CD1c-positive myeloid dendritic cell (primary cell): ENCODE results near the gene THBS3.
"Not testable (repeated sequence)": the region's sequence is repeated elsewhere in the genome, so short reads cannot be mapped to it uniquely, and the experiment has no call there.

Experiments
- DNase-seq: peaks from one replicate; pipeline ENCODE4 v3.0.0-alpha.2; 2016; ENCODE audit errors: extremely low spot score

Gene THBS3

DNA sequence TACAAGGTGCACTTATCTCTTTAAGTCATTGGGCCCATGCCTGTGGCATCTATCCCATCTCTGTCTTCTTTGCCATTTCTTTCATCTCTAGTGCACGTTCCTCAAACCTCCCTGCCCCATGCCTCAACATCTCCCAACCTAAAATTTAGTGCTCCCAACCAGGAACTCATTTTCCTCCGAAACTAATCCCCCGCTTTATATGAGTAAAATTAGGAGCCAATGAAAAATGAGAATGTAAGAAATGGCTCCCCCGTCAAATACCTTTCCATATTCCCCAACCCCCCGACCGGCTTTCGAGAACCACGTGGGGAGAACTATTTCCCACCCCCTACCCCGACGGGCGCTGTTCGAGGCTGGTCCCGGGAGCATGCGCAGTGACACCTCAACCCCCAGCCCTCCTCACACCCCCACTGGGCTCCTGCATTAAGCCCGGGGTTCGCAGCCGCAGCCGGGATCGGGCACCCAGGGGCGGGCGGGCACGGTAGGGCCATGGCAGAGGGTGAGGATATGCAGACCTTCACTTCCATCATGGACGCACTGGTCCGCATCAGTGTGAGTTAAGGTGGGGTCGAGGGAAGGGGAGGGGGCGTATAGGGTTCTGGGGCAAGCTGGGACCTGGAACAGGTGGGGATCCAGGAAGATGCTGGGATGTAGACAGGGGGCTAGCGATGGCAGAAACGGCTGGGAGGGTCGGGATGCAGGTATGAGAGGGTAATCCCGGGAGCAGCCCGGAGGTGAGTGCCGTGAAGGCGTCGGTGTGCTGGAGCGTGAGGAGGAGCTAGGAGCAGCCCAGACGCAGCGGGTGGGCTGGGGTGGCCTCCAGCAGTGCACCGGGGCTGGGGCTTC lies 34.0 kb downstream of the THBS3 start, which contains the start of gene TRIM46:
Gene TRIM46, plus strand, starts transcription at position 372 of the 846 bp plus-strand sequence. Its CDS starts 118 bp downstream, at position 490.
- peak; percentile 24 for DNase-seq

DNA sequence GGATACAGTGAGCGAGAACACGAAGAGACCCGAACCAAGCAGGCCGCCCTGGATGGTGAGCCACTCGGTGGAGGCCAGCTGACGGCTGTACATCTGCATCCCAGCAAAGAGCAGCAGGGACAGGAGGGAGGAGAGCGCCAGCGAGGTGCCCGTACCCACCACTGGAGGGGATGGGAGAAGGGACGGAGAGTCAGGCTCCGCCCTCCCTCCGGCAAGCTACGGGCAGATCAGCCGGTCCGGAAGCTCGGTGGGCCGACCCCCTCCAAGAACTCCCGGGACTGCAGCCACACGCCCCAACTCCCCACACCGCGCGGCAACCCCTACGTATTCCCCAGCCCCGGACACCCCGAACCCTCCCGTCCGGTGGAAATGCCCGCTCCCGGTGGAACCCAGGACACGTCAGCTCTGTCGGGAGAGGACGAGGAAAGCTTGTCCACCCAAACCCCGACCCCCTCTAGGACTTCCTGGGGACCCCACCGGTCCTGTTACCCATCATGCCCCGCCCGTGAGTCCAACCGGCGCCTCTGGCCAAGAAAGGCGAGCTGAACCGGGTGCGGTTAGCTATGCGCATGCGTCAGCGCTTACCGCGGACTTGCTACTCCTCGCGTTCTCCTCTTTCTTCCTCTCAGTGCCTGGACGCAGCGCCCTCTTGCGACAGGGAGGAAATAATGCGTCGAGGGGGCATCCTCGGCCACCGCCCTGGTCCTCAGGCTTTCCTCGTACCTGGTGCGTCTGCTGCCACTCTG lies 34.8 kb downstream of the THBS3 start, which contains the start of gene KRTCAP2:
Gene KRTCAP2, minus strand, starts transcription at position 573 of the 746 bp plus-strand sequence. Its CDS starts 80 bp downstream, at position 493.
- peak; percentile 98 for DNase-seq

DNA sequence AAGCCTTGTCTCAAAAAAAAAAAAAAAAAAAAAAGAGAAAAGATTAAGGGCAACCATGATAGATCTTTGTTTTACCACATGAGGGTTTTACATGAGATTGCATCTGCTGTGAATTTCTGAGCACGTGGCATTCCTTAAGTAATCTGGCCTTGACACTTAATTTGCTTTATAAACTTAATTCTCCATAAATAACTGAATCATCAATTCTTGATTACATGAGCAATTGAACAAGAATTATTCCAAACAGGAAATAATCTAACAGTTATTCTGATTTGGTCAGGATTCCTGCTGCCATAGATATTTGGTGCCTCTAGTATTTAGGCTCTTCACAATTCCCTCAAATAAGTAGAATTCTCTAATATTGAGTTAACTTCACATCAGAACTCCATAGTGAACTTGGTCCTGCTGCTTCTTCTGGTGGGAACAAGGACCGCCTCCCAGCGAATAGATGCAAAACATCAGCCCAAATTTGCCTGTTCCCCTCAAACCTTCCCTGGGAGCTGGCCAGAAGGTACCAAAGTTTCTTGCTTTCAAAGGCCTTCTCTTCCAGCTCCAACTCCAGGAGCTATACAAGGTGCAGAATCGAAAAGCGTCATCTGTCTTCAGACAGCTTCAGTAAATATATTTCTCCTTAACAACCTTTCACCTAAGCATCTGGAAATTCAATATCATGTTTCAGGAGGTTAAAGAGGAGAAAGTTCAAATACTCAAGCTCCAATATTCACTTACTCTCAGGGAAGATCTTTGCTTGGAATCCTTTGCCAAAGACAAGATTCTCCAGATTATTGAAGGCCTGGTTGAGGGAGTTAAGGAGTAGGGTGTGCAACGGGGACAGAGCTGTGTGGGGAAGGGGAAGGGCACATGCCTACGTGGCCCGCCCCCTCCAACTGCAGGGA lies 35.6 kb downstream of the THBS3 start:
- DNase-seq: peak; percentile 36

- no peak for DNase-seq
Measured at GRCh38 chr1:155170806-155171205, 36.9 kb downstream of the THBS3 start.

DNA sequence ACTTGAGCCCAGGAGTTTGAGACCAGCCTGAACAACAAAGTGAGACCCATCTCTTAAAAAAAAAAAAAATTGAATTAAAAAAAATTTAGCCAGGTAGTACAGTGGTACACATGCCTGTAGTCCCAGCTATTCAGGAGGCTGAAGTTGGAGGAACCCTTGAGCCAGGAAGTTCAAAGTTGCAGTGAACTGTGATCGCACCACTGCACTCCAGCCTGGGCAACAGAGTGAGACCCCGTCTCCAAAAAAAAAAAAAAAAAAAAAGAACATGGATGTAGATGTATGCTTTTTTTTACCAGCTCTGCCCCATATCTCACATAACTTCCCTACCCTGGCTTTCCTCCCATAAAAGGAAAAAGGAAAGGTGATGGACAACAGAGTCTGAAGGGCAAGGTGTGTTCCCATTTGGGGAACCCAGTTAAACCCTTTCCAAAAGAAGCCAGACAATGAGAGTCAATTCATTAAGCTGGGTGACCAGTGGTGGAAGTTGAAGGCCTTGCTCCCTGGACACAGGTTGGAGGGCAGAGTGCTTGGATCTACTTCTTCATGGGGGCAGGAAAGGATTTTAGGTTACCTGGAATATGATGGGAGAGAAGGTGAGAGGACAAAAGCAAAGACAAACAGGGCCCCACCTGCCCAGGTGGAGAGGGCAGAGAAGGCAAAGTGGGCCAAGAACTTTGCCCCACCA lies 37.5 kb downstream of the THBS3 start:
- DNase-seq: no peak

- DNase-seq: no peak
Measured at GRCh38 chr1:155169541-155169940, 38.2 kb downstream of the THBS3 start.

DNA sequence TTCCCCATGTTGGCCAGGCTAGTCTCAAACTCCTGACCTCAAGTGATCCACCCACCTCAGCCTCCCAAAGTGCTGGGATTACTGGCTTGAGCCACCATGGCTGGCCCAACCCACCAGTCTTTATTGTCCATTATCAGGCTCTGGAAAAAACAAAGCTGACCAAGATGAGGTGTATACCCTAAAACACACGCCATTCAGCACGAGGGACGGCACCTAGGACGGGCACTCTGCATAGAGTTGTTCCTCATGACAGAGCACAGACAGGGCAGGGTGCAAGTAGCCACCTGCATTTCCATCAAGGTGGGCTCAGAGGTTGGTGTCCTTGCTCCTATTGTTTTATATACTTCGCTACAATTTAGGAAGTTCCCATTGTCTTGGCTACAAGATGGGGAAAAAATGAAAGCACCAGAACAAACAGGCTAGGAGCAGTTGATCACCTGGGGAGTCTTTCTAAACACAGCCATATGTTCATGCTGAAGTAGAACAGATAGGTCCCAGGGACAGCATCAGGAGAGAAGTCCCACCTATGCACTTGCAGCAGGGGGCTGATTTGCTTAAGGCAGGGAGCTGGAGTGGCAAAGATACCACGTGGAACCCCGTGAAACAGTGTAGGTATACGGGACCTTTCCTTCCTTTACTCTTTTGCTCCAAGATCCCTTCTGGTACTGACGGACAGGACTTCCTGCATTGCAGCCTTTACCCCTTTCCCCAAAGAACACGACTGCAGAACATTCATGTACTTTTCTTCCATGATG lies 39.1 kb downstream of the THBS3 start:
- DNase-seq: no peak

DNA sequence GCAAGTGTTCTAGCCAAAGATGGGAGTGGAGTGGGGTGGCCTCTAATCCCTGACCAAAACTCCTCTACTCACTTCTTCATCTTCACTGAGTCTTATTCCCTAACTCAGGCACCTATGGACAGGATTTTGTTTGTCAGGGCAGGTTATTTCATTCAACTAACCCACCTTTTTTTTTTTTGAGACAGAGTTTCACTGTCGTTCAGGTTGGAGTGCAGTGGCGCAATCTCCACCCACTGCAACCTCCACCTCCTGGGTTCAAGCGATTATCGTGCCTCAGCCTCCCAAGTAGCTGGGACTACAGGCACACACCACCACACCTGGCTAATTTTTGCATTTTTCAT lies 39.6 kb downstream of the THBS3 start:
- DNase-seq: not testable (repeated sequence)

DNA sequence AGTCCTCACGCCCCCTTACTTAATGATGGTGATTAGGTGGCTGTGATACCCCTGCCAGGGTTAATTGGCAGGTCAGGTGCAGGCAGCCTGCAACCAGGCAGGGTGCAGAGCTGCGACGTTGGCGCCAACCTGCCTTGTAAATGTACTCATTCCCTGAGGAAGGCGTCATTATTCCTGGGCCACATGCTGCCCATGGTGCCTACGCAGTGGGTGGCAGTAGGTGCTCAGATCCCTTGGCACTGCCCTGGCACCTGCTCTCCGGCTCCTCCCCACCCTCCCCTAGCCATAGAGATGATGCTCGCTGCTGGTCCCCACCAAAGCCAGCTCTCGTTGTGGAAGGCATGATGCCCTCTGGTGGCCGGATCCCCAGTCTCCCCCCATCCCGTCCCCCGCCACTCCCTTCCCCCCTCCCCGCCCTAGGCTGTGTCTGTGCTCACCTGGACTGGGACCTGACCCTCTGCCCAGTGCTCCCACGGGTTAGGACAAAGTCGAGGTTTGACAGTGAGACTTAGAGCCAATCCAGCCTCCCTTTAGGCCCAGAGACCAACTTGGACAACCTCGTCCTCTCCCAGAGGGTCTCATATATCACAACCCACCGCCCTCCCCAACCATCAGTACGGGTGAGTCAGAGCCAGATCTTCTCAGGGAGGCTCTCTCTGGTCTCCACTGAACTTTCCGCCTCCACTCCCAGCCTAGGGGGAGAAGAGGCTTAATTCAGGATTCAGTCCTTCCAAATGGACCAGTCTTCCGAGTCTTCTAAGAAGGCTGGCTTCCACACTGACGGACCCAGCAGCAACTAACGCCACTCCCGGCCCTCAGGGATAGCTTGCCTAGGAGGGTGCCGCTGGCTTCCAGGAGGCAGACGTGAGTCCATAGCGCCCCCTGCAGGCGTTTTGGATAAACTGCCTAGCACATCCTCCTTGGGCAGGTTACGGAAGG lies 40.3 kb downstream of the THBS3 start:
- peak; percentile 95 for DNase-seq

DNA sequence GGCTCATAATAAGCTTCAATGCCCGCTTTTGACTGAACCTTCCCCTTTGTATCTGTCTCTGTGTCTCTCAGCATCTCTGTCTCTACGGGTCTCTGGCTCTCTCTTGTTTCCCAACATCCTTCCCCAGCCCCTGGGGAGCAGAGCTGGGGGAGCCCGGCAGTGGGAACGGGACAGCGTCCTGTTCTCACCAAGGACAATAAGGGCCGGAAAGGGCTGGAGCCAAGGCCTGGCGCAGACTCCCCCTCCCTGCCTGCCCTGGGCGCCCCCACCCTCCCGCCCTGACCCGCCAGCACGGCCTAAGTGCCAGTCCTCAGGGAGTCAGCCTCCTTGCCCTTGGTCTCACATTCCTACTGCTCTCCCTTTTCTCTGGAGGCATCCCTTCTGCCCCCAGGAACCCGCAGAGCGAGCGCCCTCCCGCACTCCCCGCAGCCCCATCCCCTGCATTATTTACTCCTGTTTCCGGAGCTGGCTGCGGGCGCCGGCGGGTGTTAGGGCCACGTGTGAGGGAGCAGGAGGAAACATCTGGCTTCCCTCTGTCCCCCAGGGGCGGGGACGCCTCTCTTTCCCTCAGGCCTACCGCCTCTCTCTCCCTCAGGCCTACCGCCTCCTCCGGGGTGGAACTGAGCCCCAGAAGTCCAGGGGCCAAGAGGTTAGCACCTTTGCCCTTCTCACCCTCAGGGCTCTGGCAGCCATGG lies 41.1 kb downstream of the THBS3 start:
- DNase-seq: no peak

DNA sequence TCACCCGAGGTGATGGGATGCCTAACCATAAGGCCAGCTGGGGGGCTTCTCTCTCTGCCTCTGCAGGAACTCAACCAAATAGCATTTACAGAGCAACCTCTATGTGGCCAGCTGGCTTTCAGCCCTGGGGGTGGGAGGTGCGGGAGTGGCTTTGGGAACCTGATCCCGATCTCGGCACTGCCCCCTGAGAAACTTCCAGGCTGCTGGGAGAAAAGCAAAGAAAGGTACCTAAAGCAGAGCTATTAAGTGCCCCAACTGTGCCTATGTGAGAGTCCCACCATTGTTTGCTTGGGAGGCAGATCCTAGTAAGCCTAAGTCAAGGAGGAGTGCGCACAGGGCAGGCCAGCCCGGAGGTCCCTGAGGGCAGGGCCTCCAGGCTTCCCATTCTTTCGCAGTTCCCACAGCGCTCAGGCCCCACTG lies 41.6 kb downstream of the THBS3 start:
- no peak for DNase-seq

DNA sequence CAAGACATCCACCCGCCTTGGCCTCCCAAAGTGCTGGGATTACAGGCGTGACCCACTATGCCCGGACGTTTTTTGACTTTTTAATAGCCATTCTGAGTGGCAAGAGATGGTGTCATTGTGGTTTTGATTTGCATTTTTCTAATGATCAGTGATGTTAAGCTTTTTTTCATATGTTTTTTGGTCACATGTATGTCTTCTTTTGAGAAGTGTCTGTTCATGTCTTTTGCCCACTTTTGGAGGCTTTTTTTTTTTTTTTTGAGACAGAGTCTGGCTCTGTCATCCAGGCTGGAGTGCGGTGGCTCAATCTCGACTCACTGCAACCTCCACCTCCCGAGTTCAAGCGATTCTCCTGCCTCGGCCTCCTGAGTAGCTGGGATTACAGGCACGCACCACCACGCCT lies 43.1 kb downstream of the THBS3 start:
- DNase-seq: not testable (repeated sequence)

- DNase-seq: not testable (repeated sequence)
Measured at GRCh38 chr1:155163785-155164184, 43.9 kb downstream of the THBS3 start.

DNA sequence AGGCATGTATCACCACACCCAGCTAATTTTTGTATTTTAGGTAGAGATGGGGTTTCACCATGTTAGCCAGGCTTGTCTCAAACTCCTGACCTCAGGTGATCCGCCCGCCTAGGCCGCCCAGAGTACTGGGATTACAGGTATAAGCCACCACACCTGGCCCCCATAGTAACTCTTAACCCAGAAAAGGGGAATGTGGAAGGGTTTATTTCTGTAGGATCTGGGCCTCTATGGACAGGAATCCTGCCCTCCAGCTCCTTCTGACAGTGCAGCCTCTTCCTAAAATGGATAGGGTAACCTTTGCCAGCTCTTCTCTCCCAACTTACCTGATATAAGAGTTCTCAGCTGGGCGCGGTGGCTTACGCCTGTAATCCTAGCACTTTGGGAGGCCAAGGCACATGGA lies 45.1 kb downstream of the THBS3 start:
- DNase-seq: not testable (repeated sequence)

GRCh38 chr1:155160128-155160527 lies 47.6 kb downstream of the THBS3 start:
- no peak for DNase-seq

DNA sequence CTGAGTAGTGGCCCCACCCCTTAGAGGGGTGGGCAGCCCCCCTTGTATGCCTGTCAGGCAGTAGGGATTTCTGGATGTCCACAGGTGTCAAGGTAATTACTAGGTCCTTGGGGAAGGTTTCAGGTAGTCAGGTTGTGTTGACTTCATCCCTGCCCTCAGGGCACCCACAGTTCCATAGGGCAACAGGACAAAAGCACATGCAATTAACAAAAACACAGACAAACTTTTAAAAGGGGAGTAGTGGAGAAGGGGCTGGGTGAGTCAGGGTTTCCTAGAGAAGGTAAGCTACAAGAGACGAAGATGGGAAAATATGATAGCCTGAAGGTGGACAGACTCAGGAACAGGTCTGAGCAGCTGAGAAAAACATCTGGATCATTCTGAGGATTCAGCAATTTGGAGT lies 48.7 kb downstream of the THBS3 start:
- no peak for DNase-seq

DNA sequence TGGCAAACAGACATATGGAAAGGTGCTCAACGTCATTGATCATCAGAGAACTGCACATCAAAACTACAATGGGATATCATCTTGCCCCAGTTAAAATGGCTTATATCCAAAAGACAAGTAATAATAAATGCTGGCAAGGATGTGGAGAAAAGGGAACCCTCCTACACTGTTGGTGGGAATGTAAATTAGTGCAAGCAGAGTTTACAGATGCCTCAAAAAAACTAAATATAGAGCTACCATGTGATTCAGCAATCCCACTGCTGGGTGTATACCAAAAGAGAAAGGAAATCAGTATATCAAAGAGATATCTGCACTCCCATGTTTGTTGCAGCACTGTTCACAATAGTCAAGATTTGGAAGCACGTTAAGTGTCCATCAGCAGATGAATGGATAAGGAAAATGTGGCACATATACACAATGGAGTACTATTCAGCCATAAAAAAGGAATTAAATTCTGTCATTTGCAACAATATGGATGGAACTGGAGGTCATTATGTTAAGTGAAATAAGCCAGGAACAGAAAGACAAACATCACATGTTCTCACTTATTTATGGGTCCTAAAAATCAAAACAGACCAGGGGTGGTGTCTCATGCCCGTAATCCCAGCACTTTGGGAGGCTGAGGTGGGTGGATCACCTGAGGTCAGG lies 51.6 kb downstream of the THBS3 start:
- peak; percentile 25 for DNase-seq
